Cardiac fibroblast (primary cell): ENCODE measurements around the gene SP100.

ENCODE experiments used
- DNase-seq, 2 donors: peaks; one replicate each; pipeline versions ENCODE4 v3.0.0 to v3.0.0-alpha.2; 2010; ENCODE audit warnings: low read depth in 2 of 2
- H3K4me3 ChIP-seq, 2 donors: replicated peaks in 1 of 2; 1 replicate in 1 of 2; 2 replicates in 1 of 2; pipeline ENCODE4 v1.5.1; 2011; ENCODE audit warnings: low read depth in 2 of 2, low read length in 2 of 2, mild to moderate bottlenecking in 2 of 2, moderate library complexity in 1 of 2
- CTCF ChIP-seq: IDR thresholded peaks from one replicate; pipeline ENCODE4 v1.5.1; 2011; ENCODE audit warnings: low read depth, mild to moderate bottlenecking, low read length, inconsistent platforms

SP100 gene

GRCh38 chr2:230498506-230499107 is 82.6 kb downstream of the SP100 start:
- TF ChIP-seq CTCF: no peak
- peak in 1 of 2 donors; percentile 7 for DNase-seq
- no peak overlapping the region for H3K4me3 ChIP-seq

GRCh38 chr2:230502593-230502992 is 86.6 kb downstream of the SP100 start:
- H3K4me3 ChIP-seq: no peak overlapping the region
- TF ChIP-seq CTCF: no peak
- DNase-seq: no peak

GRCh38 chr2:230503798-230504197 is 87.8 kb downstream of the SP100 start:
- no peak overlapping the region for H3K4me3 ChIP-seq
- TF ChIP-seq CTCF: no peak
- DNase-seq: no peak

GRCh38 chr2:230505162-230505561 is 89.2 kb downstream of the SP100 start:
- no peak for DNase-seq
- TF ChIP-seq CTCF: no peak
- no peak overlapping the region for H3K4me3 ChIP-seq

- DNase-seq: no peak
- TF ChIP-seq CTCF: no peak
- no peak overlapping the region for H3K4me3 ChIP-seq
These were observed 97.2 kb downstream of the SP100 start for GRCh38 chr2:230512955-230513748.

- H3K4me3 ChIP-seq: no peak overlapping the region
- no peak for DNase-seq
- TF ChIP-seq CTCF: no peak
These were observed 104.3 kb downstream of the SP100 start for GRCh38 chr2:230520061-230520874.
